Measurements from ENCODE around the gene FAM20C. TPM values are rescaled to one million over a fixed set of nuclear protein-coding genes. Genes with fewer than 3 reads are reported as not detected.
"Not testable (repeated sequence)": the region's sequence is repeated elsewhere in the genome, so short reads cannot be mapped to it uniquely, and the experiment has no call there.

The FAM20C gene
- total RNA-seq, 1 donor from 2014 or later, result 18.5 TPM

- no peak for DNase-seq (ENCODE audit: extremely low read depth, low read depth, low spot score)
These were observed 45.0 kb downstream of the FAM20C start for GRCh38 chr7:237385-237784.

GRCh38 chr7:240146-240676, 47.8 kb downstream of the FAM20C start:
- DNase-seq (ENCODE audit: extremely low read depth, low read depth, low spot score), result no peak

GRCh38 chr7:240887-241421, 48.6 kb downstream of the FAM20C start:
- DNase-seq (ENCODE audit: extremely low read depth, low read depth, low spot score), result no peak

- no peak for DNase-seq (ENCODE audit: extremely low read depth, low read depth, low spot score)
These were observed 49.1 kb downstream of the FAM20C start for GRCh38 chr7:241513-241912.

GRCh38 chr7:242826-243579, 50.6 kb downstream of the FAM20C start:
- not testable (repeated sequence) for DNase-seq (ENCODE audit: extremely low read depth, low read depth, low spot score)

GRCh38 chr7:243580-243978, 51.2 kb downstream of the FAM20C start:
- DNase-seq (ENCODE audit: extremely low read depth, low read depth, low spot score), result not testable (repeated sequence)

GRCh38 chr7:244974-245373, 52.6 kb downstream of the FAM20C start:
- DNase-seq (ENCODE audit: extremely low read depth, low read depth, low spot score), result no peak

- no peak for DNase-seq (ENCODE audit: extremely low read depth, low read depth, low spot score)
These were observed 53.4 kb downstream of the FAM20C start for GRCh38 chr7:245574-246295.

- DNase-seq (ENCODE audit: extremely low read depth, low read depth, low spot score), result no peak
These were observed 54.1 kb downstream of the FAM20C start for GRCh38 chr7:246451-246850.

GRCh38 chr7:247181-247580, 54.8 kb downstream of the FAM20C start:
- no peak for DNase-seq (ENCODE audit: extremely low read depth, low read depth, low spot score)

- DNase-seq (ENCODE audit: extremely low read depth, low read depth, low spot score), result no peak
These were observed 55.3 kb downstream of the FAM20C start for GRCh38 chr7:247636-248035.

GRCh38 chr7:248732-249435, 56.5 kb downstream of the FAM20C start:
- DNase-seq (ENCODE audit: extremely low read depth, low read depth, low spot score), result no peak

GRCh38 chr7:249989-250388, 57.6 kb downstream of the FAM20C start:
- DNase-seq (ENCODE audit: extremely low read depth, low read depth, low spot score), result no peak

- DNase-seq (ENCODE audit: extremely low read depth, low read depth, low spot score), result no peak
These were observed 58.2 kb downstream of the FAM20C start for GRCh38 chr7:250523-250922.

GRCh38 chr7:251005-251404, 58.6 kb downstream of the FAM20C start:
- DNase-seq (ENCODE audit: extremely low read depth, low read depth, low spot score), result no peak

- DNase-seq (ENCODE audit: extremely low read depth, low read depth, low spot score), result no peak
These were observed 59.2 kb downstream of the FAM20C start for GRCh38 chr7:251446-252175.

GRCh38 chr7:252216-252965, 60.0 kb downstream of the FAM20C start:
- DNase-seq (ENCODE audit: extremely low read depth, low read depth, low spot score), result no peak

- DNase-seq (ENCODE audit: extremely low read depth, low read depth, low spot score), result no peak
These were observed 60.6 kb downstream of the FAM20C start for GRCh38 chr7:252981-253380.

GRCh38 chr7:253581-254336, 61.4 kb downstream of the FAM20C start:
- no peak for DNase-seq (ENCODE audit: extremely low read depth, low read depth, low spot score)
